Suprapubic skin (tissue), 4 donors: Measurements from ENCODE around the gene CEP78. TPM values are rescaled to one million over a fixed set of nuclear protein-coding genes. Genes with fewer than 3 reads are reported as not detected.

Source experiments
- DNase-seq, 2 donors: peaks; one replicate each; pipeline ENCODE4 v3.0.0-alpha.2; 2019; ENCODE audit warnings: low spot score in 2 of 2
- H3K27ac ChIP-seq: fragments of 200-600 bp; sonication (generic); one replicate; pipeline ENCODE4 v1.5.1; 2019
- H3K27me3 ChIP-seq: fragments of 200-600 bp; sonication (generic); one replicate; pipeline ENCODE4 v1.5.1; 2019
- H3K36me3 ChIP-seq: fragments of 200-600 bp; sonication (generic); one replicate; pipeline ENCODE4 v1.5.1; 2019
- H3K4me1 ChIP-seq: fragments of 200-600 bp; sonication (generic); one replicate; pipeline ENCODE4 v1.5.1; 2019
- H3K4me3 ChIP-seq: fragments of 200-600 bp; sonication (generic); one replicate; pipeline ENCODE4 v1.5.1; 2019; ENCODE audit warnings: mild to moderate bottlenecking
- H3K9me3 ChIP-seq: fragments of 200-600 bp; sonication (generic); one replicate; pipeline ENCODE4 v1.5.1; 2019
- EP300 ChIP-seq: sonication (generic); formaldehyde crosslinking; IDR thresholded peaks from one replicate; pipeline ENCODE4 v1.6.1; 2017; ENCODE audit warnings: antibody characterized with exemption
- POLR2A ChIP-seq, 2 donors: fragments of 450-650 bp; IDR thresholded peaks; one replicate each; pipeline ENCODE4 v1.6.1; 2017; ENCODE audit warnings: antibody characterized with exemption in 2 of 2, mild to moderate bottlenecking in 2 of 2, moderate library complexity in 2 of 2
- POLR2AphosphoS5 ChIP-seq, 3 donors: sonication (generic); formaldehyde crosslinking; IDR thresholded peaks; one replicate each; pipeline ENCODE4 v1.6.1; 2017; ENCODE audit warnings: antibody characterized with exemption in 3 of 3
- WGBS: methylation state at CpG from one replicate; pipeline ENCODE4 v1.1.5; 2018; 5-methylcytosine and 5-hydroxymethylcytosine counted together
- total RNA-seq, 4 donors: library from RNA; depleted of rRNA; stranded (reverse); fragments of >200 nt; gene quantifications; one replicate each; pipeline ENCODE4 v1.1.0, GENCODE V29; 2016
- TF ChIP-seq, protein P1 (sequence below), 2 donors: fragments of 200-600 bp in 1 of 2; fragments of 450-650 bp in 1 of 2; sonication (generic) in 1 of 2; IDR thresholded peaks; one replicate each; pipeline ENCODE4 v1.5.1; 2016 to 2019; ENCODE audit warnings: antibody characterized with exemption in 2 of 2, mild to moderate bottlenecking in 1 of 2, moderate library complexity in 1 of 2

CEP78 gene
- total RNA-seq, 4 donors from 2014 or later: 8.7 to 15.0 (median 11.7) TPM

DNA sequence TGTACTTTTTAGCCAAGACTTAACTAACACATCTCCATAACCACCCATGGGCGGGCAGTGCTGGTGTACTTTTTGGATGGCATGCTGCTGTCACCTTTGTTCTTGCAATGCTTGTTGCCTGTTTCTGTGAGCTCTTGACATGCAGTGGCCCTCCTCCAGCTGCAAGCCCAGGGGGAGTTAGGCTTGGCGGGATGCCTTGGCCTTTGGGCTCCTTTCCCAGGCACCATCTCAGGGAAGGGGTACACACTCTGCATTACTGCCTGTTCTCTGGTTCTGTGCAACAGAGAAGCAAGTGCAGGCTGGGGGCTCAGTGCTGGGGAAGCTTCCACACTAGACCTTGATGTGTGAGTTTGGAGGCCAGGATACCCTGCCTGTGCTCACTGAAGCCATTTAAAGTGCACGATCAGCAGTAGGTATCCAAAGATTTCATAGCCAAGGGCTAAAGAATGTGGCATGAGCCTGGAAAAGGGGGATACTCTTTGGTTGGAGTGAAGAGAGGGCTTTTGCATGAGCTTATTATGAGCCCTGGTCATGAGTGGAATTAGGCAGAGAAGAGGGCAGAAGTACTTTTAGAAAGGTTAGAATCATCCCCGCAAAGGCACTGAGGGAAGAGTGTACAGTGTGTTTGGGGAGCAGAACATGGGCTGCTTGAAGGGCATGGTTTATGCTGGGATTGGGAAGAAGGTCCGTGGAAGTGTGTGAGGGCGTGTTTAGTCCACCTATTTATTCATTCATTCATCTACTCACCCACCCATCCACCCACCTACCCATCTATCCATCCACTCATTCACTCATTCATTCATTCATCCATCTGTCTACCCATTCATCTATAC, 83.5 kb downstream of the CEP78 start:
- H3K4me3 ChIP-seq: no peak overlapping the region
- H3K27me3 ChIP-seq: no peaks in the 10 kb centered on the region
- WGBS: 76% methylated on average over 5 of the region's 6 CpGs
- H3K4me1 ChIP-seq: no peaks in the 10 kb centered on the region
- H3K36me3 ChIP-seq: peaks cover 21% of the 10 kb centered on the region
- peak in 1 of 2 donors; percentile 71 for DNase-seq
- no peak overlapping the region for H3K27ac ChIP-seq
- no peaks in the 10 kb centered on the region for H3K9me3 ChIP-seq
- TF ChIP-seq POLR2AphosphoS5 (IDR thresholded peaks at IDR 0.05): no peak
- TF ChIP-seq, protein P1, sequence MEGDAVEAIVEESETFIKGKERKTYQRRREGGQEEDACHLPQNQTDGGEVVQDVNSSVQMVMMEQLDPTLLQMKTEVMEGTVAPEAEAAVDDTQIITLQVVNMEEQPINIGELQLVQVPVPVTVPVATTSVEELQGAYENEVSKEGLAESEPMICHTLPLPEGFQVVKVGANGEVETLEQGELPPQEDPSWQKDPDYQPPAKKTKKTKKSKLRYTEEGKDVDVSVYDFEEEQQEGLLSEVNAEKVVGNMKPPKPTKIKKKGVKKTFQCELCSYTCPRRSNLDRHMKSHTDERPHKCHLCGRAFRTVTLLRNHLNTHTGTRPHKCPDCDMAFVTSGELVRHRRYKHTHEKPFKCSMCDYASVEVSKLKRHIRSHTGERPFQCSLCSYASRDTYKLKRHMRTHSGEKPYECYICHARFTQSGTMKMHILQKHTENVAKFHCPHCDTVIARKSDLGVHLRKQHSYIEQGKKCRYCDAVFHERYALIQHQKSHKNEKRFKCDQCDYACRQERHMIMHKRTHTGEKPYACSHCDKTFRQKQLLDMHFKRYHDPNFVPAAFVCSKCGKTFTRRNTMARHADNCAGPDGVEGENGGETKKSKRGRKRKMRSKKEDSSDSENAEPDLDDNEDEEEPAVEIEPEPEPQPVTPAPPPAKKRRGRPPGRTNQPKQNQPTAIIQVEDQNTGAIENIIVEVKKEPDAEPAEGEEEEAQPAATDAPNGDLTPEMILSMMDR (IDR thresholded peaks at IDR 0.05): no peak
- TF ChIP-seq POLR2A (IDR thresholded peaks at IDR 0.05): no peak
- TF ChIP-seq EP300: no peak

DNA sequence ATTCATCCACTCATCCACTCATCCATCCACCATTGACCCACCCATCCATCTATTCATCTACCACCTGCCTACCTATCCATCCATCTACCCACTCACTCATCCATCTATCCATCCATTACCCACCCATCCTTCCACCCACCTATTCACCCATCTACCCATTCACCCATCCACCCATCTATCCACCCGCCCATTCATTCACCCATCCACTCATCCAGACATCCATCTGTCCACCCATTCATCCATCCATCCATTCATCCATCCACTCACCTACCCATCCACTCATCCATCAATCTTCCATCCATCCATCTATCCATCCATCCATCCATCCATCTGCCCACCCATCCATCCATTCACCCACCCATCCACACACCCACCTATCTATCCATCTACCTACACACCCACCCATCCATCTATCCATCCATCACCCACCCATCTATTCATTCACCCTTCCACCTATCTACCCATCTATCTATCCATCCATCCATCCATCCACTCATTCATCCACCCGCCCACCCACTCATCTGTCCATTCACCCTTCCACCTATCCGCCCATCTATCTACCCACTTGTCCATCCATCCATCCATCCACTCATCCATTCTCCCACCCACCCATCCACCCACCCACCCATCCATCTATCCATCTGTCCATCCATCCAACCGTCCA, 84.3 kb downstream of the CEP78 start:
- Histone ChIP-seq H3K36me3 (peaks cover 19% of the 10 kb centered on the region), H3K27ac (no peak overlapping the region), H3K4me3 (no peak overlapping the region), H3K9me3 (no peaks in the 10 kb centered on the region), H3K27me3 (no peaks in the 10 kb centered on the region), H3K4me1 (peaks cover 3% of the 10 kb centered on the region)
- DNase-seq: peak in 1 of 2 donors; percentile 32
- no peak for TF ChIP-seq POLR2AphosphoS5 (IDR thresholded peaks at IDR 0.05)
- no peak for TF ChIP-seq POLR2A (IDR thresholded peaks at IDR 0.05)
- TF ChIP-seq, protein P1 (IDR thresholded peaks at IDR 0.05): no peak
- TF ChIP-seq EP300: no peak
- WGBS: 98% methylated on average over 4 of the region's 4 CpGs

DNA sequence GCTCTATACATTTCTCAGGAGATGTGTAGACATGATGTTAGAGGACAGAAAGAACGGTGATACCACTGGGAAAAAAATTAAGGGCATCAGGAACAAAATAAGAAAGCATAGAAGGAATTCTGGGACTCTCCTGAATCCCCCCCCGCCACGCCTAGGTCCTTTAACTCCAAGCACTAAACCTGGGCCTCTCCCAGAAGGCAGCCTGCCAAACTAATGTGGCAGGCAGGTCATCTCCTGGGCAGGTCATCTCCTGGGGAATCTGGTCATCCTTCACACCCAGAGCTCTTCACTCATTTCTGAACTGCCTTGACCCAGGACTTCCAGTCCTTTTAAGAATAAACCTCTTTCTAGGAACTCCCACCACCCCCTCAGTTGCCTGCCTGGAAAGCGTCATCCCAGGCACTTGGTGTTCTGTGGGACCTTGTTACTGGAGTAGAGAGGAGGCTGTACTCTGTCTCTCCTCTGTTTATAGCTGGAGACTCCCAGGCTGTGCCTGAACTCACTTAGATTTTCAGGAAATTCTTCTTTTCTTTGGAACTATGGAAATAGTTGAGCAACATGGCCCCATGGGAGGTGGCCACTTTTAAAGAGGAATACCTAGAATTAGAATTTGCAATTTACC, 85.1 kb downstream of the CEP78 start:
- H3K9me3 ChIP-seq: no peaks in the 10 kb centered on the region
- no peaks in the 10 kb centered on the region for H3K27me3 ChIP-seq
- whole genome bisulfite sequencing: 92% methylated on average over 4 of the region's 4 CpGs
- peaks cover 16% of the 10 kb centered on the region for H3K36me3 ChIP-seq
- H3K4me3 ChIP-seq: no peak overlapping the region
- H3K27ac ChIP-seq: no peak overlapping the region
- TF ChIP-seq POLR2AphosphoS5 (IDR thresholded peaks at IDR 0.05): no peak
- TF ChIP-seq, protein P1 (IDR thresholded peaks at IDR 0.05): no peak
- no peak for TF ChIP-seq POLR2A (IDR thresholded peaks at IDR 0.05)
- TF ChIP-seq EP300: no peak
- DNase-seq: no peak
- peaks cover 11% of the 10 kb centered on the region for H3K4me1 ChIP-seq

DNA sequence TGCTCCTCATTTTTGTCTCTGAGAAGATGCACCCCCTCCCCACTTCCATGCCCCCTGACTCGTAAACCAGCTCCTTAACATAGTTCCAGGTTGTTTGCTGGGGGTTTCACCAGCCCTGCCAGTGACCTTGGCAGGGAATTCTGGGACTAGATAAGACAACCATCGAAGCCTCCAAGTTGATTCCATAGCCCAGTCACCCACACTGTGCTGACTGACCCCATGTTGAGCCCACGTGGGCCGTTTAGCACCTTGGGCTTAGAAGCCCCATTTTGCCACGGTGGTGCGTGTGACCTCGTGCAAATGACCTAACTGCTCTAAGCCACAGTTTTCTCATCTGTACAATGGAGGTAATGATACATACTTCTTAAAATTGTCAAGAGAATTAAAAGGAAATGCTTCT, 85.6 kb downstream of the CEP78 start:
- Histone ChIP-seq H3K27me3 (no peaks in the 10 kb centered on the region), H3K9me3 (no peaks in the 10 kb centered on the region), H3K4me1 (peaks cover 11% of the 10 kb centered on the region), H3K36me3 (peaks cover 14% of the 10 kb centered on the region), H3K4me3 (no peak overlapping the region), H3K27ac (no peak overlapping the region)
- peak in 1 of 2 donors; percentile 29 for DNase-seq
- TF ChIP-seq POLR2A (IDR thresholded peaks at IDR 0.05): no peak
- TF ChIP-seq, protein P1 (IDR thresholded peaks at IDR 0.05): no peak
- 96% methylated on average over 7 of the region's 7 CpGs for WGBS
